PFSK-1 (cell line): ENCODE measurements around the gene PRKAG2.

Experiments
- FOXP2 ChIP-seq: optimal IDR thresholded peaks from 2 replicates; pipeline ENCODE3; 2011; ENCODE audit warnings: borderline replicate concordance, control low read depth, inconsistent platforms; ENCODE audit not compliant: insufficient read depth; ENCODE audit errors: extremely low read length, extremely low read depth
- POLR2AphosphoS5 ChIP-seq: IDR thresholded peaks from 2 replicates; pipeline ENCODE4 v1.6.1; 2012; ENCODE audit warnings: low read depth, mild to moderate bottlenecking, control low read depth, low read length, moderate library complexity
- REST ChIP-seq, 2 experiments: IDR thresholded peaks; 2 replicates each; pipeline versions ENCODE4 v1.6.1 to v1.8.0; 2011 to 2012; ENCODE audit warnings: low read depth in 2 of 2, low read length in 2 of 2, control low read depth in 1 of 2, inconsistent platforms in 1 of 2, mild to moderate bottlenecking in 1 of 2, moderate library complexity in 1 of 2; ENCODE audit not compliant: insufficient read depth in 1 of 2
- SIN3A ChIP-seq: IDR thresholded peaks from 2 replicates; pipeline ENCODE4 v1.6.1; 2012; ENCODE audit warnings: mild to moderate bottlenecking, low read length, moderate library complexity, borderline replicate concordance; ENCODE audit not compliant: insufficient read depth
- TAF1 ChIP-seq: IDR thresholded peaks from 2 replicates; pipeline ENCODE4 v1.6.1; 2012; ENCODE audit warnings: low read length, control low read depth, borderline replicate concordance; ENCODE audit not compliant: insufficient read depth

PRKAG2 gene

GRCh38 chr7:151565541-151565940, 311.4 kb downstream of the PRKAG2 start:
- TF ChIP-seq REST (IDR thresholded peaks at IDR 0.05; ENCODE audit: insufficient read depth in 1 of 2, low read depth in 2 of 2, low read length in 2 of 2) (no peak), FOXP2 (no peak), POLR2AphosphoS5 (no peak), SIN3A (no peak), TAF1 (no peak)

DNA sequence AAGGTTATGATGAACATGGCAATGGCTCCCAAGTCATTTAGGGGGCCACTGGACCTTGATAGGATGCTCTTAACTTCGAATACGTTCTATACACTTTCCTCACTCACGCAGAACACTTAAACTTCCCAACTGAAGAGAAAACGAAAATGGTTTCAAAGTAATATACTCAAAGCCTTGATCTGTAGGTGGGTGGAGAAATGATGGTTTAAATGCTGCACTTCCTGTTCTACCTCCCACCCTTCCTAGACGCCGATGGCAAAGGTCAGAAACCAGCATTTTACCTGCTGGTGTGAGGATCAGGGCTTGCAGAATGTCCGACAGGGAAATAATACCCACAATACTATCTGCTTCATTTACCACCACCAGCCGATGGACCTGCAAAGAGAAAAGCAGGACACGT, 316.7 kb downstream of the PRKAG2 start:
- TF ChIP-seq FOXP2 (no peak), POLR2AphosphoS5 (no peak), REST (IDR thresholded peaks at IDR 0.05; ENCODE audit: insufficient read depth in 1 of 2, low read depth in 2 of 2, low read length in 2 of 2) (no peak), SIN3A (no peak), TAF1 (no peak)

GRCh38 chr7:151559557-151560183, 317.2 kb downstream of the PRKAG2 start:
- TF ChIP-seq POLR2AphosphoS5 (no peak), SIN3A (no peak), REST (IDR thresholded peaks at IDR 0.05; ENCODE audit: insufficient read depth in 1 of 2, low read depth in 2 of 2, low read length in 2 of 2) (no peak)

- no peak for TF ChIP-seq SIN3A
- TF ChIP-seq TAF1: no peak
- TF ChIP-seq FOXP2: no peak
- TF ChIP-seq REST (IDR thresholded peaks at IDR 0.05; ENCODE audit: insufficient read depth in 1 of 2, low read depth in 2 of 2, low read length in 2 of 2): no peak
- no peak for TF ChIP-seq POLR2AphosphoS5
Measured at GRCh38 chr7:151558575-151558974, 318.3 kb downstream of the PRKAG2 start.

GRCh38 chr7:151556592-151556991, 320.3 kb downstream of the PRKAG2 start:
- TF ChIP-seq FOXP2 (no peak), TAF1 (no peak), REST (IDR thresholded peaks at IDR 0.05; ENCODE audit: insufficient read depth in 1 of 2, low read depth in 2 of 2, low read length in 2 of 2) (no peak), POLR2AphosphoS5 (no peak), SIN3A (no peak)
